HFF-Myc (cell line): Measurements from ENCODE around the gene COX4I1.

Source experiments
- DNase-seq: peaks from one replicate; pipeline ENCODE4 v3.0.0-alpha.2; 2011; ENCODE audit warnings: low read depth; ENCODE audit errors: extremely low read depth
- H3K4me3 ChIP-seq: replicated peaks from 2 replicates; pipeline ENCODE4 v1.5.1; 2011; ENCODE audit warnings: low read depth, mild to moderate bottlenecking, control low read depth, low read length
- CTCF ChIP-seq: IDR thresholded peaks from 2 replicates; pipeline ENCODE4 v1.5.1; 2012; ENCODE audit warnings: mild to moderate bottlenecking, low read depth, low read length, control low read depth; ENCODE audit errors: missing control alignments

COX4I1 gene

GRCh38 chr16:85850344-85850880 is 50.9 kb downstream of the COX4I1 start:
- no peak for TF ChIP-seq CTCF
- no peak for DNase-seq
- H3K4me3 ChIP-seq = no peak overlapping the region

- TF ChIP-seq CTCF = no peak
- no peak for DNase-seq
- H3K4me3 ChIP-seq = no peak overlapping the region
Observed at GRCh38 chr16:85851034-85851785, 51.7 kb downstream of the COX4I1 start.

GRCh38 chr16:85853547-85854545 is 54.4 kb downstream of the COX4I1 start:
- H3K4me3 ChIP-seq = no peak overlapping the region
- no peak for TF ChIP-seq CTCF
- DNase-seq = no peak

GRCh38 chr16:85854935-85855334 is 55.4 kb downstream of the COX4I1 start:
- no peak for DNase-seq
- H3K4me3 ChIP-seq = no peak overlapping the region
- no peak for TF ChIP-seq CTCF

- TF ChIP-seq CTCF = no peak
- H3K4me3 ChIP-seq = no peak overlapping the region
- DNase-seq = no peak
Observed at GRCh38 chr16:85856079-85856478, 56.6 kb downstream of the COX4I1 start.

GRCh38 chr16:85856585-85856984 is 57.1 kb downstream of the COX4I1 start:
- DNase-seq = no peak
- H3K4me3 ChIP-seq = no peak overlapping the region
- TF ChIP-seq CTCF = no peak
